Stimulated activated CD4-positive, alpha-beta T cell treated with anti-CD3 and anti-CD28 coated beads, Interleukin-12 subunit alpha, Interleukin-12 subunit beta, amount 100 ng/mL, for 24 hours (primary cell): ENCODE data around the gene CBL.
"Not testable (repeated sequence)": the region's sequence is repeated elsewhere in the genome, so short reads cannot be mapped to it uniquely, and the experiment has no call there.

Experiments
- DNase-seq, 2 experiments: peaks; one replicate each; pipeline ENCODE4 v3.0.0-alpha.2; 2020; ENCODE audit warnings: low read depth in 2 of 2

The CBL gene

GRCh38 chr11:119184399-119184798 is 21.7 kb upstream of the CBL start:
- not testable (repeated sequence) for DNase-seq

DNA sequence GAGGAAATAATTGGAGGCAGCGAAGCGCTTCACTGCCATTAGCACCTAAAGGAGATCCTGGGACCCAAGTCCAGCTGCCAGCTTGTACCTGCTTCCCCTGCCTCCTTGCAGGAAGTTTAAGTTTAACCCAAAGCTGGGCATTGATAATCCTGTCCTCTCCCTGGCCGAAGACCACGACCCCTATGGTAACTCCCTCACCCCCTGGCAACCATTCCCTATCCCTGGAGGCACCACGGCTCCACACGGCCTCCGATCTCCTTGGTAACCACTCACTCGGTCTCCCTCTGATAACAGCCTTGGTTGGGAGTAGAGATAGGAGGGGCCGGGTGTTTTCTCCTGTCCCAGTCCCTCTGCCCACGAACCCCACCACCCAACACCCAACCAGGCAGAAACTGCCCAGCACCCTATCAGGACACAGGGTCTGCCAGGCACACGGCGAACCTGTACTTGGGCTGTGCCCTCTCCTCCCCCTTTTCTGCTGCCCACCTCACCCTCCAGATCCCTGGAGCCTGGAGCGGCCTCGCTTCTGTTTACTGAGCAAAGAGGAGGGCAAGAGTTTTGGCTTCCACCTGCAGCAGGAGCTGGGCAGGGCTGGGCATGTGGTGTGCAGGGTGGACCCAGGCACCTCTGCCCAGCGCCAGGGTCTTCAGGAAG is 20.0 kb upstream of the CBL start:
- no peak for DNase-seq

GRCh38 chr11:119187123-119187892 is 18.8 kb upstream of the CBL start:
- no peak for DNase-seq

DNA sequence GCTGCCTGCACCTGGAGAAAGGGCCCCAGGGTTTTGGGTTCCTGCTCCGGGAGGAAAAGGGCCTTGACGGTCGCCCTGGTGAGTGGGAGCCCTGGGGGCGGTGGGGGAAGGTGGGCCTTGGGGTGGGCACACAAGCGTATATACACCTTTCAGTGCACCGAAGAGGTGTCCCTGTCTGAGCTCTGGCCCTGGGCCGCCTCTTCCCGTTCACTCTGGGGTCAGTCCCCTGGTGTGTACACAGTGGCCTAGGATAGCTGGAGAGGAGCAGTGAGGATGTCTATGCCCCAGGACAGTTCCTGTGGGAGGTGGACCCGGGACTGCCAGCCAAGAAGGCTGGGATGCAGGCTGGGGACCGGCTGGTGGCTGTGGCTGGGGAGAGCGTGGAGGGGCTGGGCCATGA is 18.1 kb upstream of the CBL start:
- DNase-seq = no peak

DNA sequence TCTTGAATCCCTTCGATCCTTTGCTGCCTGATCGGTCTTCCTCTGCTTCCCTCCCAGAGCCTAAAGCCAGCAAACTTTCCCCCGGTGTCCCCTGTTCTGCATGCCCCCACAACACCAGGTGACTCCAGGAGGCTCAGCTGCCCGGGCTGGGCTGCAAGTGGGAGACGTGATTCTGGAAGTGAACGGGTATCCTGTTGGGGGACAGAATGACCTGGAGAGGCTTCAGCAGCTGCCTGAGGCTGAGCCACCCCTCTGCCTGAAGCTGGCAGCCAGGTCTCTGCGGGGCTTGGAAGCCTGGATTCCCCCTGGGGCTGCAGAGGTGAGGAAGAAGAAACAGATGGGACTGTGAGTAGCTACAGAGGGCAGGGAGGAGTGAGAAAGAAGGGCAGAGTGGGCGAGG is 17.3 kb upstream of the CBL start:
- DNase-seq = no peak

GRCh38 chr11:119189393-119189792 is 16.7 kb upstream of the CBL start:
- DNase-seq = no peak

DNA sequence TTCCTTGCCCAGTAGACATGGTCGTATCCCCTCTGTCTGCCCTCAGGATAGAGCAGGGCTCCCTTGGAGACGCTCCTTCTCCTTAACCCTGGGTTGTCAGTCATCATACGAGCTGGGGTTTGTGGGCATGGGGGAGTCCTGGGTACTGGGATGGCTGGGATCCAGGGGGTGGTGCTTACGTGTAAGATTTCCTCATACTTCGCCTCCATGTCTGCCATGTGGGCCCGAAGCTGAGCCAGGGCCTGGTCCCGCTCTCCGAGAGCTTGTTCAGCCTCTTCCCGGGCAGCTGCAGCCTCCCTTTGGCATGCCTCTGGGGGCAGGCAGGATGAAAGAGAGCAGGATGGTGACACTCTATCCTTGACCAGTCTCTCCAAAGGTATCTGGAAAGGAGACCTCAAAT is 15.6 kb upstream of the CBL start:
- no peak for DNase-seq

DNA sequence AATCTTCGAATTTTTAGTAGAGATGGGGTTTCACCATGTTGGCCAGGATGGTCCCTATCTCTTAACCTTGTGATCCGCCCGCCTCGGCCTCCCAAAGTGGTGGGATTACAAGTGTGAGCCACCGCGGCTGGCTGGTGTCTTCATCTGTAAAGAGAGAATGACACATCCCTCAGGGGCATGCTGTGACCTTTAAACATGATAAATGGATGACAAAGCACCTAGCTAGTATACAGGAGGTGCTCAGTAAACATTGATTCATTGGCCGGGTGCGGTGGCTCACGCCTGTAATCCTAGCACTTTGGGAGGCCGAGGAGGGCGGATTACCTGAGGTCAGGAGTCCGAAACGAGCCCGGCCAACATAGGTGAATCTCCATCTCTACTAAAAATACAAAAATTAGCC is 14.9 kb upstream of the CBL start:
- DNase-seq = not testable (repeated sequence)

DNA sequence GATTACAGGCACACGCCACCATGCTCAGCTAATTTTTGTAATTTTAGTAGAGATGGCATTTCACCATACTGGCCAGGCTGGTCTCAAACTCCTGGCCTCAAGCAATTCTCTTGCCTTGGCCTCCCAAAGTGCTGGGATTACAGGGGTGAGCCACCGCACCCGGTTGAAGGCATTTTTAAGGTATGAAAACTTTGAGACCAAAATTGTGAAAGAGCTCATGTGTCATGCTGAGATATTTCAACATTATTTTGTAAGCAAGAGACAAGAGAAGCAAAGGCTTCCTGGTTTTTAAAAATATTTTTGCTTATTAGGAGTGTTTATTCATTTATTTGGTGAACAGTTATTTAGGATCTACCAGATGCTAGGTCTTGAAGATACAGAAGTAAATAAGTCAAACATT is 14.0 kb upstream of the CBL start:
- DNase-seq = no peak

DNA sequence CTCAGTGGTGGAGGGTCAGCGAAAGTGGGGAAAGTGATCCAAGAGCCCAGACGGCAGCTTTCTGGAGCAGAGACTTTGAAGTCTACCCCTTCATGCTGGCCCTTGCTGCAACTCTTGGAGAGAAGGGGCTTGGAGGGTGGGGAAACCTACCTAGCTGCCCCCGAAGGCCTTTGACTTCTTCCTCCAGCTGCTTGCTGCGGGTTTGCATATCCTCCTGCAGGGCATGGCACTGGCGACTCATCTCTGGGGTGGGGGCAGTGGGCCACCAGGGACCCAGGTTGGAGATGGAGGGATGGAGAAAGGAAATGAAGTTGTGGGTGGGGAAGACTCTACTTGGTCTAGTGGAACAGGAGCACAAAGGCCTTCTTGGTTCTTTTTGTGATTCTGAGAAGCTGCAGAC is 13.1 kb upstream of the CBL start:
- no peak for DNase-seq

GRCh38 chr11:119193626-119194025 is 12.5 kb upstream of the CBL start:
- no peak for DNase-seq

DNA sequence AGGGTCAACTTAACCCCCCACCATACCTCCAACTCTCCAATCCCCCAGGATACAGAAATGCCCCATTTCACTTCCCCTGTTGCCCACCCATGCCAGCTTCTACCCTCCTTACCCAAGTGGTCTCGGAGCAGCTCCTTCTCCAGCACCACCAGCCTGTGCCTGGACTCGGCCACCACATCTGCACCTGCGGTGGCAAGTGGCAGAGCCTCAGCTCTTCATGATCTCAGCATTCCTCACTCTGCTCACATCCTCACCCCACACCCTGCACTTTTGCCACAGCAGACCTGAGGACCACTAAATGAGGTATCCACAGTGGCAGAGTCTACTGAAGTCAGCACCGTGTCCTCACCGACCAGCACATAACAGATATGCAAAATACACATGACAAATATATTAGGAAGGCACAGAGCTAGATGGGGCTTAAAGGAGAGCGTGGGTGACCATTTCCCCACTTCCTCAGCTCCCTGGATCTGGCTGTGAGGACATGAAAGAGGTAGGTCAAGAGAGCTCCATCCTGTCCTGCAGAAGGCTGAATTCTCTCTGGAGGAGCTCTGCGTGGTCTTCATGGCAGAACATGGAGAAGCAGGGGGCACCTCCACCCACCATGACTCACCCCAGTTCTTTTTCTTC is 11.2 kb upstream of the CBL start:
- DNase-seq = no peak

DNA sequence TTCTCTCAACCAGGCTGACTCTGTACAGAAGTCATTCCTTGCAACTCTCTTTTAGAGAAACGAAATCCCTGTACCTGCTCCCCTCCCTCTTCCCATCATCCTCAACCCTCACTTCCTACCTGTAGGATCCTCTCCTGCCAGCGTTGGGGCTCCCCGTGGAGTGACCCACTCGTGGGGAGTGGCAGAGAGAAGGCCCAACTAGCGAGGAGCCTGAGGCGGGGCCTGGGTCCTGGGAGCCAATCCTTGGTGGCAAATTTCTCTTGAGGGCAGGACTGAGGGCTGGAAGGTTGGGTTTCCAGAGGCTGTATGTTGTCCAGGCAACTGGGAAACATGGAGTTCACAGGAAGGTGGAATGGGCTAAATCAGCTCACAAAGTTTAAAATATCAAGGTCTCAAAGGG is 10.5 kb upstream of the CBL start:
- no peak for DNase-seq

DNA sequence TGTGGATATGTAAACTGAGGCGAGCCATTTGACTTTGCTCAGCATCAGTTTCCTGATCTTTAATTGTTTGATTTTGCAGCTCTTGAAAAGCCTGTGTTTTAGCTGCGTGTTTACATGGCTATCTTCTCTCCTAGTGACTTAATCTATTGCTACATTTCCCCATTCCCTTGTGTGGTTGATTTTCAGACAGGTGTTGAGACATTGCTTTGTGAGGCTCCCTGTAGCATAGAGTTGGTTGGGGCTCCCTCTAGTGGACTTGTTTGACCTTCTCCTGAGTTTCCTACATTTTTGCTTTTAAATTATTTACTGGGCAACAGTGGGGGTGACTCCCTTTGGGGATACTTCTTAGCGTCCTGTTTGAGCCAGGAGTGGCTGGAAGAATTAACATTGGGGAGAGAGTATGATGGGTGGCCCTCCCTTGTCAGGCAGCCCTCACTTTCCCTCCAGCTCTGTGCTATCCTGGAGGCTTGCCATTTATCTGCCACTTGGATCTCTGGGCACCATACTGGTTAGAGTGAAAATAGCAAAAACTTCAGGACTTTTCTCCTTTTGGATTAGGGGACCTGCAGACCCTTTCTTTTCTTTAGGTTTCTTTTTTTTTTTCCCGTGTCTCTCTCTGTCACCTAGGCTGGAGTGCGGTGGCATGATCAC is 9.2 kb upstream of the CBL start:
- peak in 1 of 2 experiments; percentile 53 for DNase-seq

DNA sequence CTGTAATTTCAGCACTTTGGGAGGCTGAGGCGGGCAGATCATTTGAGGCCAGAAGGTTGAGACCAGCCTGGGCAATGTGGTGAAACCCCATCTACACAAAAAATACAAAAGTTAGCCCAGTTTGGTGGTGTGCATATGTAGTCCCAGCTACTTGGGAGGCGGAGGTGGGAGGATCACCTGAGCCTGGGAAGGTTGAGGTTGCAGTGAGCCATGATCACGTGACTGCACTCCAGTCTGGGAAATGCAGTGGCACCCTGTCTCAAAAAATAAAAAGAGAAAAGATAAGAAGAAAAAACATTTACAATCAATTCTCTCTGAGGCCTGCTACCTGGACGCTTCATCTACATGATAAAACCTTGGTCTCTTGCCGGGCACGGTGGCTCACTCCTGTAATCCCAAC is 7.2 kb upstream of the CBL start:
- DNase-seq = no peak

DNA sequence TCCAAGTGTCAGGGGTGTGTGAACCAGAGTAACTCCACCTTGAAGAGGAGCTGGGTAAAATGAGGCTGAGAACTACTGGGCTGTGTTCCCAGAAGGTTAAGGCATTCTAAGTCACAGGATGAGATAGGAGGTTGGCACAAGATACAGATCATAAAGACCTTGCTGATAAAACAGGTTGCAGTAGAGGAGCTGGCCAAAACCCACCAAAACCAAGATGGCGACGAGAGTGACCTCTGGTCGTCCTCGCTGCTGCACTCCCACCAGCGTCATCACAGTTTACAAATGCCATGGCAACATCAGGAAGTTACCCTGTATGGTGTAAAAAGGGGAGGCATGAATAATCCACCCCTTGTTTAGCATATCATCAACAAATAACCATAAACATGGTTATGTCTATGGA is 4.9 kb upstream of the CBL start:
- DNase-seq = not testable (repeated sequence)

GRCh38 chr11:119202554-119202953 is 3.6 kb upstream of the CBL start:
- no peak for DNase-seq

GRCh38 chr11:119204066-119204465 is 2.1 kb upstream of the CBL start:
- DNase-seq = no peak

DNA sequence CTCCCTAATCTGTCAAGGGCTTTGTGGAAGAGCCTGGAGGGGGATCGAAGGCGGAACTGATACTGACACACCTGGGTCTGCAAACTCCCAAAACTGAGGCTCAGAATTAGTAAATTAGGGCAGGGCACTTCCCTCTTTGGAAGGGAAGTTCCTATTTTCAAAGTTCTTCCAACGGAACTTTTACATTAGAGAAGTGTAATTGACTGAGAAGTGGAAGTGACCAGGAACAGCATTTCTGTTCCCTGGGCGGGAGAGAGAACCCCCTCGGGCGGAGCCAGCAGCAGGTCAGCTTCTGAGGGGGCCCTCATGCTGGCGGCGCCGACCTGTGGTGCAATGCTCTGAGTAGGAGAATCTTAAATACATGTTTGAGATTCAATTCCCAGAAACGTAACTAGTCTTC is 1.1 kb upstream of the CBL start:
- DNase-seq = no peak

- peak; percentile 16 to 57 for DNase-seq
Measured at GRCh38 chr11:119206511-119207414, 624 bp downstream of the CBL start.

GRCh38 chr11:119207415-119207960 is 1.3 kb downstream of the CBL start:
- no peak for DNase-seq
